ENCODE results near the gene HELZ2. TPM values are rescaled to one million over a fixed set of nuclear protein-coding genes. Genes with fewer than 3 reads are reported as not detected.

HELZ2 gene
- total and polyA plus RNA-seq, 12 donors: 4.8 to 34.3 (median 12.6) TPM

DNA sequence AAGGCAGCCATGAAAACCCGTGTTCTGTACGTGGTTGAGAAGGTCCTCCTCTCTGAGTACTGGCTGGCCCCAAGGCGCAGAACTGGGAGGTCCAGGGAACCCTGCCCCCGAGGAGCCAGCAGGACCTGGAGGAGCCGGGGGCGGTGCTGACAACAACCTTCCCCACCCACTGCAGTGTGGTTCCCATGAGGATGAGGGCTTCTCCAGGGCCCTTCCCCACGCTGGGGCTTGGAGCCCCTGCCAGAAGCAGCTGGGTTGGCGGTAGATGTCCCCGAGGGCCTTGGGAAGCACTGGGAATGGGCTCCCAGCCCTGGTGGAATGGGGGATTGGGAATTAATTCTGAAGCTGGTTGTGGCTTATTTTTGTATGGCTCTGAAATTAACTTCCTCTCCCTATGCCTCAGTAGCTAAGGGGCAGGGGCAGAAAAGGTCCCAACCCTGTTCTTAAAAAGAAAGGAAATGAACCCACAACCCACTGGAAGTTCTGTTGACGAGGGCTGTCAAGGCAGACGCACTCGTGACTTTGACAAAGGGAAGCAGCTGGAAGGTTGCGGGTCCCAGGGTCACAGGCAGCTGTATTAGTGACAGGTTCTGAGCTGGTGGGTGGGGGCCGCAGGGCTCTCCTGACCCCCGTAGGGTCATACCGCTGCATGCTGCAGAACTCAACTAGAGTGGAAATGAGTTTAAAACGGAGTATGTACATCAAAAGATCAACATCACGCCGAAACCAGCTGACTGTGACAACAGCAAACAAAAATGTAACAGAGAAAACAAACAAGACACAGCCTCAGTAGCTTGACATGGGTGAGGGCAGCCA, 13.9 kb upstream of the HELZ2 start:
- Histone ChIP-seq H3K4me3 (no peak overlapping the region), H3K27me3 (no peaks in the 10 kb centered on the region), H3K36me3 (peaks cover 0 to 58% (median 36%) of the 10 kb centered on the region in 9 donors), H3K9me3 (no peaks in the 10 kb centered on the region), H3K4me1 (peaks cover 0 to 9% (median 0%) of the 10 kb centered on the region in 9 donors), H3K27ac (peak overlapping the region in 3 of 10 donors; percentile 4 to 26 (median 4))
- ATAC-seq (peak in 3 of 8 donors; percentile 18 to 35 (median 27)), DNase-seq (no peak)
- WGBS, 2 donors: 68 to 75% methylated on average over 19 of the region's 19 CpGs
- intact Hi-C loops (cut with DNase I): no loop called here
- TF ChIP-seq, protein P1, sequence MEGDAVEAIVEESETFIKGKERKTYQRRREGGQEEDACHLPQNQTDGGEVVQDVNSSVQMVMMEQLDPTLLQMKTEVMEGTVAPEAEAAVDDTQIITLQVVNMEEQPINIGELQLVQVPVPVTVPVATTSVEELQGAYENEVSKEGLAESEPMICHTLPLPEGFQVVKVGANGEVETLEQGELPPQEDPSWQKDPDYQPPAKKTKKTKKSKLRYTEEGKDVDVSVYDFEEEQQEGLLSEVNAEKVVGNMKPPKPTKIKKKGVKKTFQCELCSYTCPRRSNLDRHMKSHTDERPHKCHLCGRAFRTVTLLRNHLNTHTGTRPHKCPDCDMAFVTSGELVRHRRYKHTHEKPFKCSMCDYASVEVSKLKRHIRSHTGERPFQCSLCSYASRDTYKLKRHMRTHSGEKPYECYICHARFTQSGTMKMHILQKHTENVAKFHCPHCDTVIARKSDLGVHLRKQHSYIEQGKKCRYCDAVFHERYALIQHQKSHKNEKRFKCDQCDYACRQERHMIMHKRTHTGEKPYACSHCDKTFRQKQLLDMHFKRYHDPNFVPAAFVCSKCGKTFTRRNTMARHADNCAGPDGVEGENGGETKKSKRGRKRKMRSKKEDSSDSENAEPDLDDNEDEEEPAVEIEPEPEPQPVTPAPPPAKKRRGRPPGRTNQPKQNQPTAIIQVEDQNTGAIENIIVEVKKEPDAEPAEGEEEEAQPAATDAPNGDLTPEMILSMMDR (IDR thresholded peaks at IDR 0.05): no peak

DNA sequence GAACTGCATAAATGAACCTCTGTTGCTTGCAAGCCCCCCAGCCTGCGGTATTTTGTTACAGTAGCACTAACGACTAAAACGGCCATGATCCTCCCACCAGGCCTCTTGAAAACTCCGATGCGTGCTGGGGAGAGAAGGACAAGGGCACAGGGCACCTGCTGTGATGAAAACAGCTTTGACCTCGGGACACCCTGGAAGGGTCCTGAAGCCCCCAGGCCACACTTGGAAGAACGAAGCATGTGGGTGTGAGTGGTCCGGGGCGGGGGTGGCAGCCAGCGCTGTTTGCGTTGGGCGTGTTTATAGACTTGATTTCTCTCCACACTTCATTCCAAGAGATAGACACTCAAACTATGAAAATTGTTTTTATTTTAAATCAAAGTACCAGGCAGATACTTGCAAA, 13.2 kb upstream of the HELZ2 start:
- WGBS, 2 donors: 93 to 95% methylated on average over 12 of the region's 12 CpGs
- peaks cover 0 to 51% (median 29%) of the 10 kb centered on the region in 9 donors for H3K36me3 ChIP-seq
- no peak for DNase-seq

DNA sequence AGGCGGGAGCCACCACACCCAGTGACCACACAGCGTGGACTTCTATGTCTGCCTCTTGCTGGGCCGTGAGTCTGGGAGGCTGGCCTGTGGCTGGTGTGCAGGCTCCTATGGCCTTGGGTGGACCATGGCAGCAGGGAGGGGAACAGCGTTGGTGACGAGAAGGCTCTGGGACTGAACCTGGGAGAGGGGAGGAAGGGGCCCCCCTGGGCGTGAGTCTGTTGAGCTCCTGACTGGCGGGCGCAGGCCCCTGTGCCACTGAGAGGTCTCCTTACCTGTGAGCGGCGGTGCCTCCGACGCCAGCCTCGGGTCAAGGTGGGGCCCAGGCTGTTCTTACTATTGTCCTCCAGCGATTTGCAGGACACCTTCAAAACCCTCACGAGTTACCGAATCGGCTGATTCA, 12.8 kb upstream of the HELZ2 start:
- WGBS, 2 donors: 91 to 95% methylated on average over 17 of the region's 17 CpGs

More for the DNA sequence above, 13.2 kb upstream of the HELZ2 start:
- intact Hi-C loops (cut with DNase I): no loop called here
- Histone ChIP-seq H3K27ac (no peak overlapping the region), H3K4me3 (no peak overlapping the region), H3K4me1 (peaks cover 0 to 9% (median 0%) of the 10 kb centered on the region in 9 donors), H3K9me3 (no peaks in the 10 kb centered on the region), H3K27me3 (no peaks in the 10 kb centered on the region)
- TF ChIP-seq, protein P1 (IDR thresholded peaks at IDR 0.05): no peak
- ATAC-seq: no peak

More for the DNA sequence above, 12.8 kb upstream of the HELZ2 start:
- no peaks in the 10 kb centered on the region for H3K9me3 ChIP-seq
- H3K36me3 ChIP-seq: peaks cover 0 to 46% (median 25%) of the 10 kb centered on the region in 9 donors
- peaks cover 0 to 9% (median 0%) of the 10 kb centered on the region in 9 donors for H3K4me1 ChIP-seq
- no peak overlapping the region for H3K27ac ChIP-seq
- ATAC-seq (peak in 1 of 8 donors; percentile 35), DNase-seq (no peak)
- no peaks in the 10 kb centered on the region for H3K27me3 ChIP-seq
- TF ChIP-seq, protein P1 (IDR thresholded peaks at IDR 0.05): no peak
- no peak overlapping the region for H3K4me3 ChIP-seq
- intact Hi-C loops (cut with DNase I): no loop called here
